ENCODE data around the gene STRADA.
A peak's percentile ranks its signal among the peaks of the same experiment; 100 is the strongest.

STRADA gene

DNA sequence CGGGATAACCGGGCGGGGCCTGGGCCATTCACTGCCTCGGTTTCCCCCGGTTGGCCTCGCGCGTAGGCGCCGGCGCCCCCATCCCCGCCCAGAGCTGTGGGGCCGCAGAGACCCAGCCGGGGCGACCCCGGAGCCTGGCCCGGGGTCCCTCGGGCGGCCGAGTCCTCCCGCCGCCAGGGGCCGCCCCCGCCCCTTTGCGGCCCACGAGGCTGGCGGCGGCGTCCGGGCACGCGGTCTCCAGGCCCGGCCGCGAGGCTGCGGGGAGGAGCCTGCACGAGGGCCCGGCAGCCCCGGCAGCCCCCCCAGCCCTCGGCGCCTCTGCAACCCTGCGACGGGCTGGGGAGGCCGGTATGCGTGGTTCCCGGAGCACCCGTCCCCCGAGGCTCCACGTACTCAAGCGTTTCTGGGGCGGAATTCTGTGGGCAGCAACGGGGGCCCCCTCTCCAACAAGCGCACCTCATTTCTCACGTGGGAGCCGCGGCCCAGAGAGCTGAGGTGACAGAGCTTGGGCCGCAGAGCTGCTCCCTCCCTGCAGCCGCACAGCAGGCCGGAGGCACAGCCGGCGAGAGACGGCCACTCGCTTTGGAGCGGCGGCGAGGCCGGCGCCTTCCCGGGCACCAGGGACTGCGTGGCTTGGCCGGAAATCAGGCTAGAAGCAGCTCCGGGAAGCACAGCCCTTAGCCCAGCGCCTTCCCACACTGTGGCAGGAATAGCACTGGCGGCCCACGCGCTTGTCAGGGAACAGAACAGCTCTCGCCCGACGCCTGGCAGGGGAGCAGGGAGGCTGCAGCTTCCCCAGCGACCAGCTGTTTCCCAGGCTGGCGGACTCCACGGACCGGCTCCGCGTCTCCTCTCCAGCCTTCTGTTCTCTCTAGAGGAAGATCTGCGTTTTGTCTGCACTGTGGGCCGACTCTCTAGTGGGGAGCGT, 40.8 kb downstream of the STRADA start:
- DNase-seq, result peak; percentile 82

GRCh38 chr17:63699638-63700527, 41.7 kb downstream of the STRADA start, which contains the start of gene LIMD2:
TSS of gene LIMD2 (minus strand) at chr17:63700125. CDS start at chr17:63699298, 827 bp downstream.
- DNase-seq, result peak; percentile 90

DNA sequence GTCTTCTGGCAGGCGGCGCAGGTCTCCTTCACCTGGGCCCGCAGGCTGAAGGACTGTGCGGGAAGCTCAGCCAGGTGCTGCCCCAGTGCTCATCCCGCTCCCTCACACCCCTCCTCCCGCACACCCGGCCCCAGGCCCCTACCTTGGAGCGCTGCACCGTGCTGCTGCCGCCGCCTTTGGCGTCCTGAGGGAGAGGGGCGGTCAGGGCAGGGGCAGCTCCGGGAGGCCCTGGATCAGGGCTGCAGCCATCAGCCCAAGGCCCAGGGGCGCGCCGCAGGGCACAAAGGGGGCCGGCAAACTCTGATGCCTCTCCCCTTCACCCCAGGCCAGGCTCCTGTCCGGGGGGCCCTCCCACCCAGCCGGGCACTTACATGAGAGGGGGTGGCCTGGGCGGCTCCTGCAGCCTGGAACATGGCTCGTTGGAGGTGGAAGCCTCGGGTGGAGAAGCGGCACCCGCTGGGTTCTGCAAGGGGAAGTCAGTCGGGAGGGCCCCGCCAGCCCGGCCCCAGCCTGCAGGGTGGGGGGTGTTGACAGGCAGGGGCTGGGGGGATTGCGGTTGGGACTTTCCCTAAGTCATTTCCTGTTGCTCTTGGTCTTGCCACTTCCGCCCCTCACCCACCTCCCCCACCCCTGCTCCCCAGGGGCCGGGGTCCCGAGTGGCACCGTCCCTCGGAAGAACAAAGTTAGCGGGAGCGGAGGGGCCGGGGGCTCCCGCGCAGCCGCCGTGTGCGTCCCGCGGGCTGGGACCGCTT, 42.5 kb downstream of the STRADA start:
- peak; percentile 96 for DNase-seq

DNA sequence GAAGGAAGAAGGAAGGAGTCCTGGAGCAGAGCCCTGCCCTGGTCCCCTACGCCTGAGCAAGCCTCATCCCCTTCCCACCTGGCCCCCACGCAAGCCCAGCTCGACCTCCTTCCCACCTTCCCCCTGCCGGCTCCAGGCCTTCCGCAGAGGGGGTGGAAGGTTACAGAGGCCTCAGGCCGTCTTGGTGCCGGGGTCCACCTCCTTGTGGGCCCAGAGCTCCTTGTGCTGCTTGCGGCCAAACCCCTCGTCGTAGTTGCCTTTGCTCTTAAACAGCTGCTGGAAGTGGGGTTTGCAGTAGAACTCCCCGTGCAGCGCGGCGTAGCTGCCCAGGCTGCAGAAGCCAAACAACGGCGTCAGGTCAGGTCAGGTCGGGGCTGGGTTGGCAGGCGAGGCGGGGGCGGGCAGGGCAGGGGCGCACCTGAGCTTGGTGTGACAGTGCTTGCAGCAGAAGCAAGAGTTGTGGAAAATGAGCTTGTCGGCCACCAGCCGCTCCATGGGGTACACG, 43.2 kb downstream of the STRADA start:
- DNase-seq, result peak; percentile 58

- DNase-seq, result peak; percentile 95
Measured at GRCh38 chr17:63697341-63698286, 44.0 kb downstream of the STRADA start.

DNA sequence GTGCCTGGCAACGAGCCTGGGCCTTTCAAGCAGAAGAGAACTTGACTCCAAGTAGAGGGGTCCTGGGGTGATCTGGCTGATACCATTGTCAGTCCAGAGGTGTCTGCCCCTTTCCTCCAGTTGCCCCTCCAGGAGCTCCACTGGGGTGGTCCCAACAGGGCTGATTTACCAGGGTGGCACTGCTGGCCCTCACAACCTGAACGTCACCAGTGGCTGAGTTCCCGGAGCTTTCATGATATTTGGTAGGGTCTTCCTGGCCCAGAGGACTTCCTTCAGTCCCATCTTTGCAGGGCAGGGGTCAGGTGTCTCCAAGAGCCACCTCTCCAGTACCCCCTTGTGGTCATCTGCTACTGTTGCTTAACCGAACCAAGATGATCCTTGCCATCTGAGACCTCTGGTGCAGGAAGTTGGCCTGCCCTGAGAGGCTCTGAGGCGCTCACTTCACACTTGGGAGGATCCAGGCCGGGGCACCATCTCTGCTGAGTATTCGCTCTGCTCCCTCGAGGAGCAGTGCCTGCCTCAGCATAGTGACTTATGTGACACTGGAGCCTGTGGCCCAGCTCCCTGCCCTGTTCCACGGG, 45.1 kb downstream of the STRADA start:
- DNase-seq, result peak; percentile 88

DNA sequence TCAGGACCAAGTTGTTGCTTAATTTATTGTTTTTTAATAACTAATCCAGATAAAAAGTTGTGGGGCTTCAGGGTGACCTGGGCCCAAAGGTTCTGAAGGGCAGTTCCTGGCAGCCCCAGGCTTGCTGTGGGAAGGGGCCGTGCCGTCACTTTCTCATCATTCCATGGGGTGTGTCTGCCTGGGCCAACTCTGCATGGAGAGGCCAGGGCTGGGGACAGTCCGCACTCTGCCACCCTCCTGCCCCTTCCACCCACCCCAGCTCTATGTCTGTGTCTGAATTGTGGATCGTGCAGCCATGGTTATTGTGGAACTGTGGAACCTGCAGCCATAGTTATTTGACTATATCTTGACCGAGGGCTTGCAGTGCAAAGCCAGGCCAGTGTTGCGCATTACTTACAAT, 45.7 kb downstream of the STRADA start:
- no peak for DNase-seq

DNA sequence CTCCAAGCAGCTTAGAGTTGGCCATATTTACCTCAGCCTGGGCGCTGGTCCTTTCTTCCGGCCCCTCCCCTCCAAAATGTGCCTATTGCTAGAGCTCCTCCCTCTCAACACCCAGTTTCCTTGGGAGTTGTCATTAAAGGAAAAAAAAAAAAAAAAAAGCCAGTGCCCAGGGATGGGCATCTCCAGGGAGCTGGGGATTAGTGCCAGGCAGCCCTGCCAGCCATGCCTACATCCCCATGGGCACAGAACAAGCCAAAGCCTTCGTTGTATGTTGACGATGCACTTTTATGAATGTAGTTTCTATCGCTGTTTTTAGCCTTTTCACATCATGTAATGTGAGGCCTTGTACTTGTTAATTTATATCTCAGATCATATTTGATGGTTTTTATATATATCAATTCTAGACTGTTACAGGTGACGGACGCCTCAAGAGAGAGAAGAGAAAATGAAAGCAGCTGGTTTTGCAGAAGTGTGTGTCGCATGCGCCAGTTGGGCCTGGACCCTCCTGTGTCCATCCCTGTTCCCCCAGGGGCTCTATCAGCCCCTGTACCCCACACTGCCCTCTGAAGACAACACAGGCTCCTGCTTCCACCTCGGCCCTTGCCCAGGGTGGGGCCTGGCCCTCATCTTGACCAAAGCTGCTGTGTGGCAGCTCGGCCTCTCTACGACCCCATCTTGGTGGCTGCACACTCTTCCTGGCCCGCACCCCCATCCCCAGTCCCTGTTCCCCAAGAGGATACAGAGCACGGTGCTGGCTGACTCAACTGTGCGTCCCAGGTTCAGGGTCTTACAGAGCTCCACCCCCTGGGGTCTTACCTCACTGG, 46.4 kb downstream of the STRADA start:
- no peak for DNase-seq

DNA sequence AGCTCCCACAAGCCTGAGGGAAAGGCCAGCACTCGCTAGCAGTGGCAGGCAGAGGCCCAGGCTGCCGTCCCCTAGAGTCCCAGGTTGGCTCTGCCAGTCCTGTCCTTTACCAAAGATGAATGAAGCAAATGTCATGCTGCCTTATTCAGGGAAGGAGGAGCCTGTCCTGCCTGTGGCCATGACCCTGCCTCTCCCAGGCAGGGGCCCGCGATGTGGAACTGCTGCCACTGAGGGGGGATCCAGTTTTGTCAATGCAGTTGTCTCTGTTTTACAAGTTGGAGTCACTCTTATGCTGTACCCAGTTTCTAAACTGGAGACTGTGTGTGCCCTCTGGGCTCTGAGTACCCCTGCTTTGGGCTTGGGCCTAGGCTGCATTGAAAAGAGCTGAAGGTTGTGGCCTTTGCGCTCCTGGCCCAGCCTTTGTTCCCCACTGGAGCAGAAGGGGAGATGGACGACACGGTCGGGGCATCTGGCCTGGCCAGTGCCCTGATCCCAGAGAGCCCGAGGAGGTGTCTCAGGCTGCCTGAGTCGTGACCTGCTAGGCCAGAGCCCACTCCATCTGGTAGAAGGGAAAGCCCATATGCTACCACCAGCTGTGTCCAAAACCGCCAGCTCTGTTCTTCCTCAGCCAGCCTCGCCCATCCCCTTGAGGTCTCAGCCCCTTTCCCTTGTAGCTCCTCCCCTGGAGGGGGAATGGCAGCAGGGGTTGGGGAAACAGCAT, 47.2 kb downstream of the STRADA start:
- peak; percentile 70 for DNase-seq

GRCh38 chr17:63693411-63694113, 48.0 kb downstream of the STRADA start:
- no peak for DNase-seq

- DNase-seq, result no peak
Measured at GRCh38 chr17:63692195-63692816, 49.3 kb downstream of the STRADA start.

DNA sequence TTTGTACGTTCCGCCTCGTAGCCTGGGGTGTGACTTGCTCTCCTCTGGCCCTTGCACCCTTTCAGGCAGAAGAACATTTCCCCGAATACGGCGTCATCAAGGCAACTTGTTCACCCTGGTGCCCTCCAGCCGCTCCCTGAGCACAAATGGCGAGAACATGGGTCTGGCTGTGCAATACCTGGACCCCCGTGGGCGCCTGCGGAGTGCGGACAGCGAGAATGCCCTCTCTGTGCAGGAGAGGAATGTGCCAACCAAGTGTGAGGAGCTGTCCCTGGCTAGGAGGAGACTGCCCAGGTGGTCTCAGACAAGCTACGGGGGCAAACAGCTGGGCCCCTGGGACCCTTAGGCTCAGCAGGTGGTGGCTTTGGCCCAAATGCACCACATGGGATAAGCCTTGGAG, 52.1 kb downstream of the STRADA start:
- DNase-seq, result no peak

GRCh38 chr17:63688396-63689020, 53.1 kb downstream of the STRADA start:
- DNase-seq, result no peak

DNA sequence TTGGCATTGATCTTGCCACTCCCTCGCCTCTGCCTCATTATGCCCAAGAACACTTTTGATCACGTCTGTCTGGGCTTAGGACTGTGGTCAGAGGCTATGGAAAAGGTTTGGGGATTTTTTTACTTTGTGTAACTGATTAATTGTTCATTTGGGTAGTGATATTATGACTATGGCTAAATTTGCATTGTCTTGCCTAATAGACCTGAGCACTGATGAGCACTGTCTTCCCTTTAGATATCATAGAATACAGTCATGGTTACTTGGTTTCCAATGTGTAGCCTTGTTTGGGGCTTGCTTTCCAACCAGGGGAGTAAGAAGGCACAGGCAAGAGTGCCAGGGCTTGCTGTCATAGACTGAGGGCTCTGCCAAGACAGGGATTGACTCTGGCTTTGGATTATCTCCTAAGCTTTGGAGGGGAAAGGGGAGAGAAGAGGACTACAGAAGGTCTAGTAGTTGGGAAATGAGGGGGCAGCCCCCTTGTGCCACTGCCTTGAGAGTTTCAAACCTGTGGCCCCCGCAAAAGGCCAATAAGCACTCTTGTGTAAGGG, 55.4 kb downstream of the STRADA start:
- no peak for DNase-seq

- DNase-seq, result no peak
Measured at GRCh38 chr17:63685578-63685977, 56.0 kb downstream of the STRADA start.

DNA sequence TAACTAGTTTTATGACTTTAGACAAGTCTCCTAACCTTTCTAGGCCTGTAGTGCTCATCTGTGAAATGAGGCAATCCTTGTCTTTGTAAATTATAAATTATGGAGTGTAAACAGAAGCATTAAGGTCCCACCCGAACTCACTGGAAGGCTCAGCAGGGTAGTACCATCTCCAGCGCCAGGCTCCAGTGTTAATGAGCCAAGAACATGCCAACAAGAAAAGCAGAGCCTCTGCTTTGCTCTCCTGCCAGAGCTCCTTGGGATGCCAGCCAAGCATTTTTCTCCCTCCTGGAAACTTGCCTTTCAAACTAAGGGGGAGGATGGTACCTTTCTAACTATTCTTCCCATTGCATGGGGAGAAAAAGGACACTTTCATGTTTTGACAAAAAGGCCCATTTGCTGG, 56.6 kb downstream of the STRADA start:
- no peak for DNase-seq

- DNase-seq, result no peak
Measured at GRCh38 chr17:63682981-63683380, 58.6 kb downstream of the STRADA start.

All from hematopoietic multipotent progenitor cell treated with erythropoietin and hydrocortisone succinate and interleukin-3 and kit ligand, for 4 days (in vitro differentiated cells).